Body of pancreas (tissue), 4 donors: Measurements from ENCODE around the gene PTPRN2.

ENCODE experiments used
- CTCF ChIP-seq, 7 experiments: fragments of 450-650 bp in 4 of 7; fragments of 200-600 bp in 3 of 7; sonication (generic) in 3 of 7; IDR thresholded peaks; one replicate each; pipeline ENCODE4 v1.5.1; 2016 to 2019; ENCODE audit warnings: antibody characterized with exemption in 7 of 7
- POLR2A ChIP-seq, 3 donors: fragments of 450-650 bp; IDR thresholded peaks; one replicate each; pipeline ENCODE4 v1.6.1; 2016; ENCODE audit warnings: antibody characterized with exemption in 3 of 3, mild to moderate bottlenecking in 2 of 3

- TF ChIP-seq CTCF (IDR thresholded peaks at IDR 0.05) (no peak), POLR2A (IDR thresholded peaks at IDR 0.05) (no peak)
Observed at GRCh38 chr7:158285383-158285770, 302.2 kb downstream of the PTPRN2 start.
